Hematopoietic multipotent progenitor cell (in vitro differentiated cells): ENCODE results near the gene PRRT1B. TPM values are rescaled to one million over a fixed set of nuclear protein-coding genes. Genes with fewer than 3 reads are reported as not detected.
"Not testable (repeated sequence)": the region's sequence is repeated elsewhere in the genome, so short reads cannot be mapped to it uniquely, and the experiment has no call there.

Experiments
- DNase-seq, 3 donors: peaks; one replicate each; pipeline ENCODE4 v3.0.0-alpha.2; 2011 to 2015; ENCODE audit warnings: low read depth in 2 of 3, low spot score in 2 of 3
- total RNA-seq: library from RNA; depleted of rRNA; stranded (reverse); fragments of >200 nt; gene quantifications from one replicate; pipeline ENCODE4 v1.2.3, GENCODE V29; 2012

The PRRT1B gene
- total RNA-seq, 1 donor, result not detected

- DNase-seq, result not testable (repeated sequence)
Observed at GRCh38 chr9:131549186-131549585, 3.9 kb downstream of the PRRT1B start.

- not testable (repeated sequence) for DNase-seq
Observed at GRCh38 chr9:131550465-131550864, 5.1 kb downstream of the PRRT1B start.

- DNase-seq, result no peak
Observed at GRCh38 chr9:131552030-131552429, 6.7 kb downstream of the PRRT1B start.

GRCh38 chr9:131554087-131554842 is 8.9 kb downstream of the PRRT1B start:
- DNase-seq, result no peak

- DNase-seq, result no peak
Observed at GRCh38 chr9:131554843-131555351, 9.6 kb downstream of the PRRT1B start.

- DNase-seq, result no peak
Observed at GRCh38 chr9:131555841-131556673, 10.7 kb downstream of the PRRT1B start.

GRCh38 chr9:131557855-131558548 is 12.7 kb downstream of the PRRT1B start:
- DNase-seq, result no peak

GRCh38 chr9:131559421-131560000 is 14.2 kb downstream of the PRRT1B start:
- DNase-seq, result no peak

GRCh38 chr9:131562032-131562959 is 17.0 kb downstream of the PRRT1B start:
- no peak for DNase-seq

GRCh38 chr9:131565369-131565768 is 20.0 kb downstream of the PRRT1B start:
- DNase-seq, result no peak

- DNase-seq, result no peak
Observed at GRCh38 chr9:131566158-131566557, 20.8 kb downstream of the PRRT1B start.

GRCh38 chr9:131567910-131568309 is 22.6 kb downstream of the PRRT1B start:
- no peak for DNase-seq

GRCh38 chr9:131574730-131575640 is 29.7 kb downstream of the PRRT1B start:
- DNase-seq, result no peak

- DNase-seq, result no peak
Observed at GRCh38 chr9:131575946-131576853, 30.9 kb downstream of the PRRT1B start.

GRCh38 chr9:131577005-131578000 is 32.0 kb downstream of the PRRT1B start:
- no peak for DNase-seq

- no peak for DNase-seq
Observed at GRCh38 chr9:131578021-131578420, 32.7 kb downstream of the PRRT1B start.
